ENCODE results near the gene ARHGEF17.

ARHGEF17 gene

GRCh38 chr11:73296501-73297230 lies 11.4 kb upstream of the ARHGEF17 start:
- H3K4me2 ChIP-seq (ENCODE audit: low read length) = no peak overlapping the region
- peaks cover 31 to 38% of the 10 kb centered on the region in 2 experiments for H3K36me3 ChIP-seq (ENCODE audit: control insufficient read depth in 1 of 2, insufficient read depth in 2 of 2, low read length in 2 of 2)
- WGBS (ENCODE audit: extremely low coverage, insufficient coverage, insufficient read length) = no CpG with 5 or more reads among the region's 35 CpGs

GRCh38 chr11:73297231-73297590 lies 10.9 kb upstream of the ARHGEF17 start:
- WGBS (ENCODE audit: extremely low coverage, insufficient coverage, insufficient read length) = no CpG with 5 or more reads among the region's 18 CpGs
- no peak overlapping the region for H2BK12ac ChIP-seq (ENCODE audit: low read length)
- H4K12ac ChIP-seq (ENCODE audit: low read depth, low read length) = no peak overlapping the region
- H3K27ac ChIP-seq (ENCODE audit: low read depth, low read length) = no peak overlapping the region
- no peaks in the 10 kb centered on the region for H3K79me1 ChIP-seq (ENCODE audit: low read length)
- H3K4me2 ChIP-seq (ENCODE audit: low read length) = no peak overlapping the region
- H2AK5ac ChIP-seq (ENCODE audit: low read length) = no peak overlapping the region
- H2BK5ac ChIP-seq (ENCODE audit: low read depth, low read length, poor library complexity) = no peak overlapping the region
- H3K79me2 ChIP-seq (ENCODE audit: control insufficient read depth, insufficient read depth, low read length, poor library complexity) = no peaks in the 10 kb centered on the region
- no peak overlapping the region for H3K18ac ChIP-seq (ENCODE audit: low read length)
- no peak overlapping the region for H3K14ac ChIP-seq (ENCODE audit: low read length)
- H3K9me3 ChIP-seq (ENCODE audit: insufficient read depth, low read depth, low read length) = no peaks in the 10 kb centered on the region
- H3K4me1 ChIP-seq (ENCODE audit: control insufficient read depth in 1 of 2, insufficient read depth in 2 of 2, low read length in 2 of 2) = peaks cover 0 to 4% of the 10 kb centered on the region in 2 experiments
- H4K91ac ChIP-seq (ENCODE audit: low read depth, low read length) = no peak overlapping the region
- no peak overlapping the region for H3K4ac ChIP-seq (ENCODE audit: low read depth, low read length)
- H3K36me3 ChIP-seq (ENCODE audit: control insufficient read depth in 1 of 2, insufficient read depth in 2 of 2, low read length in 2 of 2) = peaks cover 31 to 33% of the 10 kb centered on the region in 2 experiments
- H3K9ac ChIP-seq (ENCODE audit: low read length) = no peak overlapping the region
- no peaks in the 10 kb centered on the region for H3K27me3 ChIP-seq (ENCODE audit: insufficient read depth, low read length)
- H2AFZ ChIP-seq (ENCODE audit: insufficient read depth, low read length, poor library complexity) = no peak overlapping the region
- no peak overlapping the region for H4K8ac ChIP-seq (ENCODE audit: low read depth, low read length)
- no peak overlapping the region for H3K4me3 ChIP-seq (ENCODE audit: low read depth, low read length)
- no peak for DNase-seq
- H3K23ac ChIP-seq (ENCODE audit: low read length) = no peak overlapping the region
- H2BK120ac ChIP-seq (ENCODE audit: insufficient read depth, low read length, poor library complexity) = no peak overlapping the region

More at GRCh38 chr11:73296501-73297230, 11.4 kb upstream of the ARHGEF17 start:
- no peak overlapping the region for H4K8ac ChIP-seq (ENCODE audit: low read depth, low read length)
- H4K12ac ChIP-seq (ENCODE audit: low read depth, low read length) = no peak overlapping the region
- H3K79me2 ChIP-seq (ENCODE audit: control insufficient read depth, insufficient read depth, low read length, poor library complexity) = peaks cover 3% of the 10 kb centered on the region
- no peak overlapping the region for H2AFZ ChIP-seq (ENCODE audit: insufficient read depth, low read length, poor library complexity)
- no peaks in the 10 kb centered on the region for H3K27me3 ChIP-seq (ENCODE audit: insufficient read depth, low read length)
- no peak overlapping the region for H4K91ac ChIP-seq (ENCODE audit: low read depth, low read length)
- H3K4ac ChIP-seq (ENCODE audit: low read depth, low read length) = no peak overlapping the region
- H2BK12ac ChIP-seq (ENCODE audit: low read length) = no peak overlapping the region
- peaks cover 0 to 8% of the 10 kb centered on the region in 2 experiments for H3K4me1 ChIP-seq (ENCODE audit: control insufficient read depth in 1 of 2, insufficient read depth in 2 of 2, low read length in 2 of 2)
- no peak overlapping the region for H2AK5ac ChIP-seq (ENCODE audit: low read length)
- DNase-seq = no peak
- no peak overlapping the region for H3K9ac ChIP-seq (ENCODE audit: low read length)
- H3K23ac ChIP-seq (ENCODE audit: low read length) = no peak overlapping the region
- no peaks in the 10 kb centered on the region for H3K9me3 ChIP-seq (ENCODE audit: insufficient read depth, low read depth, low read length)
- no peak overlapping the region for H3K27ac ChIP-seq (ENCODE audit: low read depth, low read length)
- H3K4me3 ChIP-seq (ENCODE audit: low read depth, low read length) = no peak overlapping the region
- H3K18ac ChIP-seq (ENCODE audit: low read length) = no peak overlapping the region
- no peak overlapping the region for H2BK5ac ChIP-seq (ENCODE audit: low read depth, low read length, poor library complexity)
- H3K14ac ChIP-seq (ENCODE audit: low read length) = no peak overlapping the region
- no peak overlapping the region for H2BK120ac ChIP-seq (ENCODE audit: insufficient read depth, low read length, poor library complexity)
- H3K79me1 ChIP-seq (ENCODE audit: low read length) = no peaks in the 10 kb centered on the region

- Histone ChIP-seq H3K18ac (ENCODE audit: low read length) (no peak overlapping the region), H3K4me2 (ENCODE audit: low read length) (no peak overlapping the region), H3K4ac (ENCODE audit: low read depth, low read length) (no peak overlapping the region), H3K4me3 (ENCODE audit: low read depth, low read length) (no peak overlapping the region), H3K79me1 (ENCODE audit: low read length) (no peaks in the 10 kb centered on the region), H3K14ac (ENCODE audit: low read length) (no peak overlapping the region), H3K9ac (ENCODE audit: low read length) (no peak overlapping the region), H3K27ac (ENCODE audit: low read depth, low read length) (no peak overlapping the region), H4K8ac (ENCODE audit: low read depth, low read length) (no peak overlapping the region), H2BK120ac (ENCODE audit: insufficient read depth, low read length, poor library complexity) (no peak overlapping the region), H2AK5ac (ENCODE audit: low read length) (no peak overlapping the region), H3K4me1 (ENCODE audit: control insufficient read depth in 1 of 2, insufficient read depth in 2 of 2, low read length in 2 of 2) (peaks cover 0 to 4% of the 10 kb centered on the region in 2 experiments), H2AFZ (ENCODE audit: insufficient read depth, low read length, poor library complexity) (no peak overlapping the region), H3K36me3 (ENCODE audit: control insufficient read depth in 1 of 2, insufficient read depth in 2 of 2, low read length in 2 of 2) (peaks cover 31 to 33% of the 10 kb centered on the region in 2 experiments), H4K91ac (ENCODE audit: low read depth, low read length) (no peak overlapping the region), H3K27me3 (ENCODE audit: insufficient read depth, low read length) (no peaks in the 10 kb centered on the region), H4K12ac (ENCODE audit: low read depth, low read length) (no peak overlapping the region), H2BK5ac (ENCODE audit: low read depth, low read length, poor library complexity) (no peak overlapping the region), H3K23ac (ENCODE audit: low read length) (no peak overlapping the region), H3K79me2 (ENCODE audit: control insufficient read depth, insufficient read depth, low read length, poor library complexity) (no peaks in the 10 kb centered on the region), H3K9me3 (ENCODE audit: insufficient read depth, low read depth, low read length) (no peaks in the 10 kb centered on the region), H2BK12ac (ENCODE audit: low read length) (no peak overlapping the region)
- DNase-seq = no peak
- WGBS (ENCODE audit: extremely low coverage, insufficient coverage, insufficient read length) = no CpG with 5 or more reads among the region's 3 CpGs
Observed at GRCh38 chr11:73297702-73298101, 10.4 kb upstream of the ARHGEF17 start.

- H3K79me1 ChIP-seq (ENCODE audit: low read length) = no peaks in the 10 kb centered on the region
- H2BK12ac ChIP-seq (ENCODE audit: low read length) = no peak overlapping the region
- H3K4ac ChIP-seq (ENCODE audit: low read depth, low read length) = no peak overlapping the region
- no peak overlapping the region for H2BK120ac ChIP-seq (ENCODE audit: insufficient read depth, low read length, poor library complexity)
- no peak overlapping the region for H3K23ac ChIP-seq (ENCODE audit: low read length)
- H3K4me3 ChIP-seq (ENCODE audit: low read depth, low read length) = no peak overlapping the region
- H2AFZ ChIP-seq (ENCODE audit: insufficient read depth, low read length, poor library complexity) = no peak overlapping the region
- no peaks in the 10 kb centered on the region for H3K9me3 ChIP-seq (ENCODE audit: insufficient read depth, low read depth, low read length)
- no peak overlapping the region for H4K91ac ChIP-seq (ENCODE audit: low read depth, low read length)
- H3K36me3 ChIP-seq (ENCODE audit: control insufficient read depth in 1 of 2, insufficient read depth in 2 of 2, low read length in 2 of 2) = peaks cover 31 to 33% of the 10 kb centered on the region in 2 experiments
- H4K8ac ChIP-seq (ENCODE audit: low read depth, low read length) = no peak overlapping the region
- H4K12ac ChIP-seq (ENCODE audit: low read depth, low read length) = no peak overlapping the region
- H3K18ac ChIP-seq (ENCODE audit: low read length) = no peak overlapping the region
- no peaks in the 10 kb centered on the region for H3K79me2 ChIP-seq (ENCODE audit: control insufficient read depth, insufficient read depth, low read length, poor library complexity)
- no peak for DNase-seq
- no peaks in the 10 kb centered on the region for H3K27me3 ChIP-seq (ENCODE audit: insufficient read depth, low read length)
- no peak overlapping the region for H2BK5ac ChIP-seq (ENCODE audit: low read depth, low read length, poor library complexity)
- no peak overlapping the region for H3K14ac ChIP-seq (ENCODE audit: low read length)
- H3K9ac ChIP-seq (ENCODE audit: low read length) = no peak overlapping the region
- peaks cover 0 to 1% of the 10 kb centered on the region in 2 experiments for H3K4me1 ChIP-seq (ENCODE audit: control insufficient read depth in 1 of 2, insufficient read depth in 2 of 2, low read length in 2 of 2)
- no CpG with 5 or more reads among the region's 5 CpGs for WGBS (ENCODE audit: extremely low coverage, insufficient coverage, insufficient read length)
- H3K27ac ChIP-seq (ENCODE audit: low read depth, low read length) = no peak overlapping the region
- H3K4me2 ChIP-seq (ENCODE audit: low read length) = no peak overlapping the region
- H2AK5ac ChIP-seq (ENCODE audit: low read length) = no peak overlapping the region
Observed at GRCh38 chr11:73298233-73298632, 9.8 kb upstream of the ARHGEF17 start.
